ENCODE measurements around the gene MOBP. TPM values are rescaled to one million over a fixed set of nuclear protein-coding genes. Genes with fewer than 3 reads are reported as not detected.

MOBP gene
- total RNA-seq, 1 donor from 2014 or later: not detected

DNA sequence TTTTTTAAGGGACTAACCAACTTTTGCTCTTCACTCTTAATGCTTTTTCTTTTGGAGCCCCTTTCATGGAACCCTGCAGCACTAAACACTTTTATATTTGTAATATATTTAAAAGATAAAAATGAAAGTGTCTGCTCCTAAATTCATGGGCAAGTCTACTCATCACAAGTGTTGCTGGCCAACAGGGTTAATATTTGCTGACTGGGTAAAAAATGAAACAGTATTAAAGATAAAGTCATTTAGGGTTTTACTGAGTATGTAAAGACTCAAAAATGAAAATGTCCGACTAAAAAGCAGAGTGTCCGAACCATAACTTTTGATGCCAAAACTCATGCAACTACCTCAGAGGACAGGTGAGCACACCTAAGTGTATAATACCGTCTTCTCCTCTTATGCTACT lies 54.0 kb downstream of the MOBP start:
- DNase-seq (ENCODE audit: missing footprints): no peak
- ATAC-seq: no peak
- intact Hi-C loops (cut with DNase I): no loop called here

DNA sequence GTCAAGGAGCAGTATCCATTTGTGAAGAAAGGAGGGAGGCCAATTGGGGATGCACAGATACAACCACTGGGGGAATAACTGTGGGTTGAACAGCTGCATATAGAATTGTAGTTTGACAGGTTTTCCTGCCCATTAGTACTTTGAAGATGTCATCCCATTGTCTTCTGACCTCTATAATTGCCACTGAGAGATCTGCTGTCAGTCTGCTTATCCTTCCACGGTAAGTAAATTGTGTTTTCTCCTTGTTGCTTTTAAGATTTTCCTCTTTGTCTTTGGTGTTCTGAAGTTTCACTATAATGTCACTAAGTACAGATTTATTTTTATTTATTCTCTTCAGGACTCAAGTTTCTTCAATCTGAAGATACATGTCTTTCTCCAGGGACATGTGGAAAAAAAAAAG lies 56.6 kb downstream of the MOBP start:
- DNase-seq (ENCODE audit: missing footprints): no peak
- intact Hi-C loops (cut with DNase I): no loop called here
- ATAC-seq: no peak

DNA sequence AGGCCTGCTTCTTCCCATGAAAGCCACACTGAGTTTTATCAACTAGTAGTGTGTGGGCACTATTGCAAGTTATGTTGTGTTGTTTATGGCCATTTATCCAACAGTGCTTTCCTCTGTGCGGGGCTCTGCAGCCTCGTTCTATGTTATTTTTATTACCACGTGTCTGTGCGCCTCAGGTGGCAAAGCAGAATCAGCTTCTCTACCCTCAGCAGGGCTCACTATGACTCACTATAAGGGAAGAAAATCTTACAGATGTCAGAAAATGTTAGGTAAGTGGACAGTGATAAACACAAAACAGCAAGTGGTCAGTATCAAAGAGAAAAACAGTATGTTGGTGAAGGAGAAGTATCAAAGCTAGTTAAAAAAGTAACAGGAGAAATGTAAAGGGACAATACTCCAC lies 61.4 kb downstream of the MOBP start:
- DNase-seq (ENCODE audit: missing footprints) (no peak), ATAC-seq (no peak)
- intact Hi-C loops (cut with DNase I): no loop called here

DNA sequence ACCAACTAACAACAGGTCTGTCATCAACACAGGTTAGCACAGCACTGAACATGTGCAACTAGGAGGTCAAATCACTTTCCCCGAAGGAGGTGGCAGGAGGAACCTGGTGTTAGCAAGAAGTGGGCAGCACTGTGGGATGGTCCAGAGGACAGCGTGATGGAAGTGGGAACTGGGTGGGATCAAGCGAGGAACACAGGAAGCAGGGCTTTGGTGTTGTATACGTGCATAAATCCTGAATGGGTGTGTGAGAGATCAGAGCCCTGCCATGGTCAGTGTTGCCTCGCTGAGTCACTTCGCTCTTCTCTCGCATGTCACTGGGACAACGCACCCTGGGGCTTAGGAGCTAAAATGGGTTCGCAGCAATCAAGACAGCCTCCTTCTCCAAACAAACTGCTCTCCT lies 62.1 kb downstream of the MOBP start:
- no peak for ATAC-seq
- no peak for DNase-seq (ENCODE audit: missing footprints)
- intact Hi-C loops (cut with DNase I): no loop called here

DNA sequence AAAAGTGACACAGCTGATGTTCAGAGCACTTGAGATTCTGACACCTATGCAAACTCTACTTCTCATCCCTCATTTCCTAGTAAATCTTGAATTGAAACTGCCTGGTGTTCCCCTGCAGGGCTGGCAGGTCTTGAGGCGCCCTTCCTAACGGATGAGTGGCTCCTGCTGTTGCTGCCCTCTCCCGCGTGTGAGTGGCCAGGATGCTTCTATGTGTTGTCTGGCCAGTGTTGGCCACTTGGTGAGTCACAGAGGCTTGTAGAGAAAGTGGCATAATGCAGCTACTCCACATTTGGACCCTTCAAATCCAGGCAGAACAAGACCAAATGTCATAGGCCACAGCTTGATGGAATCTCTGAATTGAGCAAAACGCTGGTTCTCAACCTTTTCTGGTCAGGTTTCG lies 63.6 kb downstream of the MOBP start:
- DNase-seq (ENCODE audit: missing footprints) (no peak), ATAC-seq (no peak)
- intact Hi-C loops (cut with DNase I): no loop called here

GRCh38 chr3:39531665-39532064 lies 64.2 kb downstream of the MOBP start:
- intact Hi-C loops (cut with DNase I): no loop called here
- no peak for DNase-seq (ENCODE audit: missing footprints)
- ATAC-seq: no peak

DNA sequence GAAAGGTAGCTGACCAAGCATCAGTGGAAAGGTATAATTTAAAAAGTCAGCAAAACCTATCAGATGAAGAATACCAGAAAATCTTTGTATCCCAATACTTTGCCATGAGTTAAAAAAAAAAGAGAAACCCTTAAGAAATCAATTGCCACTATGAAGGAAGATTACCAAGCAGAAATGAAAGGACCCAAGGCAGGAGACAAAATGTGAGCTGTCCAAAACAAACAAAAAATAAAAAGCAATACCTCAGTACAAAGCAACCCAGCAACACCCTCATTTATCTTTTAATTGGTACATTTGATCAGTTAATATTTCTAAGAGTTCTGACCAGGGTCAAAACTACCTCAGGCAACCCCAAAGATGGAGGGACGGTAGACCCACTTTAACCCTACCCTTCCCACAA lies 65.3 kb downstream of the MOBP start:
- DNase-seq (ENCODE audit: missing footprints) (no peak), ATAC-seq (no peak)
- intact Hi-C loops (cut with DNase I): no loop called here

GRCh38 chr3:39533226-39533625 lies 65.7 kb downstream of the MOBP start:
- ATAC-seq (no peak), DNase-seq (ENCODE audit: missing footprints) (no peak)
- intact Hi-C loops (cut with DNase I): no loop called here

- intact Hi-C loops (cut with DNase I): loop anchor here (5.0 kb wide), 2 partner anchors 637 to 777 kb away; no protein-coding TSS in a partner anchor
- no peak for DNase-seq (ENCODE audit: missing footprints)
Observed at GRCh38 chr3:39540162-39540921, 72.9 kb downstream of the MOBP start.

GRCh38 chr3:39541442-39541841 lies 74.0 kb downstream of the MOBP start:
- DNase-seq (ENCODE audit: missing footprints): no peak
- intact Hi-C loops (cut with DNase I): loop anchor here (5.0 kb wide), 2 partner anchors 636 to 776 kb away; no protein-coding TSS in a partner anchor
- ATAC-seq: no peak

More at GRCh38 chr3:39540162-39540921, 72.9 kb downstream of the MOBP start:
- ATAC-seq: no peak

DNA sequence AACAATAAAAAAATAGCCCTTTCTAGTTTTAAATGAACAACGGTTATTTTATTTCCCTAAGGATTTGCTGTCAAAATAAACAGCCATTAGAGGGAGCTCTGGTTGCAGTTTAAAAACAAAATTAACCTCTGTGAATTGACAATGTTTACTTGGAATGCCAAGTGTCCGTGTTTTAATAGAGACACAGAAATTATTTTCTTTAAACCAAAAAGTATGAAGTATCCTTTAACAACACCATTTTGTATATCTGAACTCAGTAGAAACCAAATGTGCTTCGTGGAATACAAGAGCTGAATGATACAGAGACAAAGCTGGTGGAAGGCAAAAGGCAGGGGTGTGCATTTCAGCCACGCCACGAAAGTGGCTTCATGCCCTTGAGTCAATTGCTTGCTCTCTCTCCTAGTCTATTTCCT lies 74.4 kb downstream of the MOBP start:
- intact Hi-C loops (cut with DNase I): loop anchor here (5.0 kb wide), 2 partner anchors 635 to 775 kb away; no protein-coding TSS in a partner anchor
- ATAC-seq (no peak), DNase-seq (ENCODE audit: missing footprints) (no peak)

GRCh38 chr3:39542588-39542988 lies 75.1 kb downstream of the MOBP start:
- ATAC-seq (no peak), DNase-seq (ENCODE audit: missing footprints) (no peak)
- intact Hi-C loops (cut with DNase I): loop anchor here (5.0 kb wide), 2 partner anchors 635 to 775 kb away; no protein-coding TSS in a partner anchor

GRCh38 chr3:39548282-39548681 lies 80.8 kb downstream of the MOBP start:
- intact Hi-C loops (cut with DNase I): no loop called here
- ATAC-seq: no peak
- DNase-seq (ENCODE audit: missing footprints): no peak

- intact Hi-C loops (cut with DNase I): no loop called here
- no peak for ATAC-seq
- DNase-seq (ENCODE audit: missing footprints): no peak
Observed at GRCh38 chr3:39550354-39551051, 83.0 kb downstream of the MOBP start.

Other genes with a start within 250 kb of the MOBP start
- 2.1 TPM for gene CX3CR1, start 187.6 kb upstream of the MOBP start, total RNA-seq
- not detected for gene CCR8, start 138.0 kb upstream of the MOBP start, total RNA-seq
- 14.7 TPM for gene SLC25A38, start 84.3 kb upstream of the MOBP start, total RNA-seq
- gene RPSA, start 61.0 kb upstream of the MOBP start, total RNA-seq: 472 TPM